ENCODE measurements around the gene SETD2. TPM values are rescaled to one million over a fixed set of nuclear protein-coding genes. Genes with fewer than 3 reads are reported as not detected.

Gene SETD2
- total and polyA plus RNA-seq, 2 experiments from 2014 or later: 11.9 to 37.8 TPM

- Histone ChIP-seq H3K79me2 (peaks cover 29% of the 10 kb centered on the region), H3K36me3 (replicated peaks; ENCODE audit: insufficient read depth, low read depth) (no peaks in the 10 kb centered on the region), H4K20me1 (ENCODE audit: insufficient read depth, poor library complexity, severe bottlenecking) (no peaks in the 10 kb centered on the region), H3K4me3 (no peak overlapping the region), H2AFZ (no peak overlapping the region), H3K9me2 (replicated peaks; ENCODE audit: insufficient read depth) (no peaks in the 10 kb centered on the region), H3K4me2 (no peak overlapping the region), H3K4me1 (ENCODE audit: insufficient read depth) (peaks cover 10% of the 10 kb centered on the region), H3K9me3 (ENCODE audit: low read depth) (no peaks in the 10 kb centered on the region), H3K27me3 (no peaks in the 10 kb centered on the region), H3K27ac (no peak overlapping the region)
- DNase-seq (ENCODE audit: low spot score): no peak
- no peak for TF ChIP-seq EZH2 (IDR thresholded peaks at IDR 0.05; ENCODE audit: borderline replicate concordance)
- no peak for TF ChIP-seq CTCF (IDR thresholded peaks at IDR 0.05; ENCODE audit: poor library complexity)
- no peak for TF ChIP-seq EZH2phosphoT487 (IDR thresholded peaks at IDR 0.05; ENCODE audit: low read depth, severe bottlenecking, unreplicated experiment)
- WGBS (ENCODE audit: low lambda C conversion rate, missing lambda C conversion rate): 86% methylated on average over 2 of the region's 2 CpGs
Observed at GRCh38 chr3:47098910-47099309, 65.0 kb downstream of the SETD2 start.

GRCh38 chr3:47097864-47098263 is 66.0 kb downstream of the SETD2 start:
- Histone ChIP-seq H3K4me3 (no peak overlapping the region), H2AFZ (no peak overlapping the region), H4K20me1 (ENCODE audit: insufficient read depth, poor library complexity, severe bottlenecking) (no peaks in the 10 kb centered on the region), H3K27me3 (no peaks in the 10 kb centered on the region), H3K4me2 (no peak overlapping the region), H3K4me1 (ENCODE audit: insufficient read depth) (peaks cover 10% of the 10 kb centered on the region), H3K36me3 (replicated peaks; ENCODE audit: insufficient read depth, low read depth) (no peaks in the 10 kb centered on the region), H3K9me3 (ENCODE audit: low read depth) (no peaks in the 10 kb centered on the region), H3K27ac (no peak overlapping the region), H3K9me2 (replicated peaks; ENCODE audit: insufficient read depth) (no peaks in the 10 kb centered on the region), H3K79me2 (peaks cover 34% of the 10 kb centered on the region)
- WGBS (ENCODE audit: low lambda C conversion rate, missing lambda C conversion rate): 89% methylated on average over 5 of the region's 5 CpGs
- TF ChIP-seq EZH2phosphoT487 (IDR thresholded peaks at IDR 0.05; ENCODE audit: low read depth, severe bottlenecking, unreplicated experiment) (no peak), CTCF (IDR thresholded peaks at IDR 0.05; ENCODE audit: poor library complexity) (no peak), EZH2 (IDR thresholded peaks at IDR 0.05; ENCODE audit: borderline replicate concordance) (no peak)
- DNase-seq (ENCODE audit: low spot score): no peak

- H3K9me3 ChIP-seq (ENCODE audit: low read depth): no peaks in the 10 kb centered on the region
- H2AFZ ChIP-seq: no peak overlapping the region
- H3K27ac ChIP-seq: no peak overlapping the region
- peaks cover 40% of the 10 kb centered on the region for H3K79me2 ChIP-seq
- H4K20me1 ChIP-seq (ENCODE audit: insufficient read depth, poor library complexity, severe bottlenecking): no peaks in the 10 kb centered on the region
- H3K27me3 ChIP-seq: no peaks in the 10 kb centered on the region
- H3K4me2 ChIP-seq: no peak overlapping the region
- DNase-seq (ENCODE audit: low spot score): no peak
- TF ChIP-seq EZH2 (IDR thresholded peaks at IDR 0.05; ENCODE audit: borderline replicate concordance): no peak
- TF ChIP-seq CTCF (IDR thresholded peaks at IDR 0.05; ENCODE audit: poor library complexity): no peak
- no peak for TF ChIP-seq EZH2phosphoT487 (IDR thresholded peaks at IDR 0.05; ENCODE audit: low read depth, severe bottlenecking, unreplicated experiment)
- no peak overlapping the region for H3K4me3 ChIP-seq
- no peaks in the 10 kb centered on the region for H3K9me2 ChIP-seq (replicated peaks; ENCODE audit: insufficient read depth)
- WGBS (ENCODE audit: low lambda C conversion rate, missing lambda C conversion rate): 71% methylated on average over 1 of the region's 1 CpG
- peaks cover 9% of the 10 kb centered on the region for H3K4me1 ChIP-seq (ENCODE audit: insufficient read depth)
- no peaks in the 10 kb centered on the region for H3K36me3 ChIP-seq (replicated peaks; ENCODE audit: insufficient read depth, low read depth)
Observed at GRCh38 chr3:47096959-47097358, 67.0 kb downstream of the SETD2 start.

- H3K27ac ChIP-seq: no peak overlapping the region
- TF ChIP-seq EZH2 (IDR thresholded peaks at IDR 0.05; ENCODE audit: borderline replicate concordance) (no peak), CTCF (IDR thresholded peaks at IDR 0.05; ENCODE audit: poor library complexity) (no peak), EZH2phosphoT487 (IDR thresholded peaks at IDR 0.05; ENCODE audit: low read depth, severe bottlenecking, unreplicated experiment) (no peak)
Observed at GRCh38 chr3:47092090-47092489, 71.8 kb downstream of the SETD2 start.

More at GRCh38 chr3:47092090-47092489, 71.8 kb downstream of the SETD2 start:
- no peaks in the 10 kb centered on the region for H3K4me1 ChIP-seq (ENCODE audit: insufficient read depth)
- DNase-seq (ENCODE audit: low spot score): no peak
- H4K20me1 ChIP-seq (ENCODE audit: insufficient read depth, poor library complexity, severe bottlenecking): peaks cover 5% of the 10 kb centered on the region
- peaks cover 52% of the 10 kb centered on the region for H3K79me2 ChIP-seq
- H3K36me3 ChIP-seq (replicated peaks; ENCODE audit: insufficient read depth, low read depth): no peaks in the 10 kb centered on the region
- 93% methylated on average over 3 of the region's 3 CpGs for WGBS (ENCODE audit: low lambda C conversion rate, missing lambda C conversion rate)
- H3K27me3 ChIP-seq: no peaks in the 10 kb centered on the region
- H3K4me3 ChIP-seq: no peak overlapping the region
- no peak overlapping the region for H2AFZ ChIP-seq
- no peaks in the 10 kb centered on the region for H3K9me2 ChIP-seq (replicated peaks; ENCODE audit: insufficient read depth)
- no peaks in the 10 kb centered on the region for H3K9me3 ChIP-seq (ENCODE audit: low read depth)
- H3K4me2 ChIP-seq: no peak overlapping the region
